SU-DHL-6 (cell line): ENCODE measurements around the gene RNGTT.

Experiments used
- CTCF ChIP-seq: fragments of 200-600 bp; sonication (generic); IDR thresholded peaks from one replicate; pipeline ENCODE4 v1.5.1; 2017; ENCODE audit warnings: antibody characterized with exemption, mild to moderate bottlenecking, low read length, moderate library complexity; ENCODE audit not compliant: insufficient read depth, poor library complexity, severe bottlenecking
- EZH2phosphoT487 ChIP-seq: fragments of 200-600 bp; sonication (generic), shearing (Covaris generic); conservative IDR thresholded peaks from 2 replicates; pipeline ENCODE4 v1.6.1; 2018; ENCODE audit warnings: mild to moderate bottlenecking, antibody characterized with exemption, low read length, moderate library complexity, mixed read lengths

DNA sequence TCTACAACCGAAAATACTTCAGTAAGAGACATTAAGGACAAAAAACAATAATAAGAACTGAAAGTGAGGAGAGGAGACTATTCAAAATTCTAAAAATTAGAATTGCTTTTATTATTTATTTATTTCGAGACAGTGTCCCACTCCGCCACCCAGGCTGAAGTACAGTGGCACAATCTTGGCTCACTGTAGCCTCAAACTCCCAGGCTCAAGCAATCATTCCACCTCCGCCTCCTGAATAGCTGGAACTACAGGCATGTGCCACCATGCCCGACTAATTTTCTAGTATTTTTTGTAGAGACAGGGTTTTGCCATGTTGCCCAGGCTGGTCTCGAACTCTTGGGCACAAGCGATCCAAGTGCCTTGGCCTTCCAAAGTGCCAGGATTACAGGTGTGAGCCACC, 123.1 kb downstream of the RNGTT start:
- TF ChIP-seq CTCF (no peak), EZH2phosphoT487 (no peak)
